Endothelial cell of hepatic sinusoid (primary cell): ENCODE data around the gene DOK7.
"Not testable (repeated sequence)": the region's sequence is repeated elsewhere in the genome, so short reads cannot be mapped to it uniquely, and the experiment has no call there.

Experiments
- in situ Hi-C: cut with HindIII; loops from 2 replicates; pipeline ENCODE4 v1.10.0; 2017; ENCODE audit warnings: low sequenced_read_pairs

DOK7 gene

GRCh38 chr4:3441501-3442459, 21.3 kb upstream of the DOK7 start, which contains the start of gene HGFAC:
HGFAC (plus strand) TSS chr4:3441968; CDS start chr4:3442002, 34 bp downstream.
- in situ Hi-C loops, result loop anchor here (5.0 kb wide), 1 partner anchor 79 kb away; no protein-coding TSS in a partner anchor

GRCh38 chr4:3442460-3442958, 20.6 kb upstream of the DOK7 start:
- in situ Hi-C loops, result loop anchor here (5.0 kb wide), 1 partner anchor 80 kb away; no protein-coding TSS in a partner anchor

- in situ Hi-C loops, result loop anchor here (5.0 kb wide), 1 partner anchor 81 kb away; no protein-coding TSS in a partner anchor
Observed at GRCh38 chr4:3442959-3443749, 20.0 kb upstream of the DOK7 start.

- in situ Hi-C loops, result loop anchor here (5.0 kb wide), 1 partner anchor 82 kb away; no protein-coding TSS in a partner anchor
Observed at GRCh38 chr4:3443750-3444309, 19.3 kb upstream of the DOK7 start.

- in situ Hi-C loops, result loop anchor here (5.0 kb wide), 1 partner anchor 82 kb away; no protein-coding TSS in a partner anchor
Observed at GRCh38 chr4:3444351-3445110, 18.6 kb upstream of the DOK7 start.

GRCh38 chr4:3445111-3445820, 17.8 kb upstream of the DOK7 start:
- in situ Hi-C loops, result no loop called here

- in situ Hi-C loops, result no loop called here
Observed at GRCh38 chr4:3445829-3446545, 17.1 kb upstream of the DOK7 start.

- in situ Hi-C loops, result no loop called here
Observed at GRCh38 chr4:3446631-3447320, 16.3 kb upstream of the DOK7 start.

GRCh38 chr4:3447431-3448395, 15.4 kb upstream of the DOK7 start:
- in situ Hi-C loops, result no loop called here

GRCh38 chr4:3449047-3449573, 14.0 kb upstream of the DOK7 start:
- in situ Hi-C loops, result no loop called here

- in situ Hi-C loops, result no loop called here
Observed at GRCh38 chr4:3449574-3450534, 13.3 kb upstream of the DOK7 start.

GRCh38 chr4:3450643-3451042, 12.5 kb upstream of the DOK7 start:
- in situ Hi-C loops, result no loop called here

- in situ Hi-C loops, result no loop called here
Observed at GRCh38 chr4:3451956-3452355, 11.2 kb upstream of the DOK7 start.

GRCh38 chr4:3452376-3452775, 10.7 kb upstream of the DOK7 start:
- in situ Hi-C loops, result no loop called here

- in situ Hi-C loops, result not testable (repeated sequence)
Observed at GRCh38 chr4:3455596-3455995, 7.5 kb upstream of the DOK7 start.

GRCh38 chr4:3458371-3458770, 4.7 kb upstream of the DOK7 start:
- in situ Hi-C loops, result no loop called here
